HG03571 (cell line): Measurements from ENCODE around the gene ZNF185.

Experiments used
- ATAC-seq: cut with Tn5 transposase; IDR thresholded peaks from one replicate; pipeline ENCODE4 v1.9.1; 2021; ENCODE audit not compliant: unreplicated experiment

The ZNF185 gene

DNA sequence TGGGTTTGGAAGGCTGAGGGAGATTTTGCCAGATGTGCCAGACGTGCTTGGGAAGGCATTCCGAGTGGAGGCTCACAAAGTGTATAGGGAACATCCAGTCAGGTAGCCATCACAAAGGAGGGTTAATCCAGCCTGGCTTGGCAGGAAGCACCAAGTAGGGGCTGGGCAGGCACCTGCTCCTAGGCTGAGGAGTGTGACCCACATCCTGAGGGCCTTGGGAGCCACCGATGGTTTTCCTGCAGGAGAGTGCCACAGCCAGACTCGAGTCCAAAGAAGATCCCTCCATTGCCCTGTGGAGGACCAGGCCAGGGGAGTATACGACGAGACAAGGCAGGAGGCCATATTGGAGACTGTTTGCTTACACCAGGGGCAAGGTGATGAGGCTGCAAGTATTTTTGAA lies 48.8 kb downstream of the ZNF185 start:
- no peak for ATAC-seq
